ENCODE measurements around the gene TFE3. TPM values are rescaled to one million over a fixed set of nuclear protein-coding genes. Genes with fewer than 3 reads are reported as not detected.

The TFE3 gene
- polyA plus RNA-seq, 3 donors, result 12.8 to 41.2 (median 22.0) TPM

- WGBS (ENCODE audit: insufficient coverage), result no CpG with 5 or more reads among the region's 7 CpGs
- Histone ChIP-seq H4K20me1 (ENCODE audit: insufficient read depth, low read length) (peaks cover 19% of the 10 kb centered on the region), H2AFZ (ENCODE audit: insufficient read depth, low read depth, low read length, poor library complexity, severe bottlenecking) (no peak overlapping the region), H3K4me2 (replicated peaks; ENCODE audit: extremely low read depth, low read length, poor library complexity, severe bottlenecking) (peak overlapping the region; percentile 80), H3K79me2 (ENCODE audit: insufficient read depth, low read length) (peaks cover 59% of the 10 kb centered on the region), H3K27me3 (ENCODE audit: control insufficient read depth in 2 of 2, insufficient read depth in 2 of 2, low read length in 2 of 2) (no peaks in the 10 kb centered on the region), H3K9ac (ENCODE audit: insufficient read depth, low read length, poor library complexity, severe bottlenecking) (peak overlapping the region; percentile 11), H3K27ac (ENCODE audit: low read depth in 1 of 2, low read length in 2 of 2) (peak overlapping the region; percentile 51 to 88), H3K36me3 (replicated peaks in 1 of 2; ENCODE audit: control insufficient read depth in 1 of 2, insufficient read depth in 2 of 2, low read length in 2 of 2) (peaks cover 27 to 34% of the 10 kb centered on the region in 2 donors), H3K4me1 (ENCODE audit: control insufficient read depth in 1 of 2, insufficient read depth in 2 of 2, low read length in 2 of 2) (peaks cover 31 to 34% of the 10 kb centered on the region in 2 donors), H3K4me3 (replicated peaks in 1 of 3; ENCODE audit: low read depth in 2 of 3, low read length in 3 of 3) (peak overlapping the region in 1 of 3 experiments; percentile 91), H3K9me3 (replicated peaks in 1 of 2; ENCODE audit: control insufficient read depth in 1 of 2, insufficient read depth in 1 of 2, low read length in 2 of 2) (no peaks in the 10 kb centered on the region)
- peak overlapping the region; percentile 94 to 97 (median 96) for H3K27ac Mint-ChIP-seq
- H3K27me3 Mint-ChIP-seq (ENCODE audit: low read depth in 3 of 3), result peaks cover 0 to 6% (median 0%) of the 10 kb centered on the region in 3 donors
- no peak for DNase-seq
- peaks cover 26 to 38% of the 10 kb centered on the region in 2 donors for H3K36me3 Mint-ChIP-seq
- intact Hi-C loops (cut with micrococcal nuclease), result loop anchor here (5.0 to 10.0 kb wide), 4 partner anchors 38 to 146 kb away; partner anchors contain the start of genes GRIPAP1 (in 2 of the 2), OTUD5 (in 1 of the 2), PIM2 (in 1 of the 2) and PQBP1 (in 1 of the 2)
- H3K4me1 Mint-ChIP-seq, result peaks cover 44% of the 10 kb centered on the region
- no peak for TF ChIP-seq CTCF (IDR thresholded peaks at IDR 0.05)
- H3K9me3 Mint-ChIP-seq, result peaks cover 0 to 19% (median 3%) of the 10 kb centered on the region in 7 donors
- H3K4me3 Mint-ChIP-seq, result peak overlapping the region; percentile 61 to 95
Measured at GRCh38 chrX:49040376-49040955, 2.7 kb downstream of the TFE3 start.

- peak overlapping the region in 1 of 3 experiments; percentile 91 for H3K4me3 ChIP-seq (replicated peaks in 1 of 3; ENCODE audit: low read depth in 2 of 3, low read length in 3 of 3)
- peak overlapping the region; percentile 88 to 96 (median 91) for H3K27ac Mint-ChIP-seq
- peak overlapping the region; percentile 61 to 73 for H3K4me3 Mint-ChIP-seq
- H3K27me3 Mint-ChIP-seq (ENCODE audit: low read depth in 3 of 3), result peaks cover 0 to 6% (median 0%) of the 10 kb centered on the region in 3 donors
- no peak overlapping the region for H2AFZ ChIP-seq (ENCODE audit: insufficient read depth, low read depth, low read length, poor library complexity, severe bottlenecking)
- H4K20me1 ChIP-seq (ENCODE audit: insufficient read depth, low read length), result peaks cover 19% of the 10 kb centered on the region
- H3K27ac ChIP-seq (ENCODE audit: low read depth in 1 of 2, low read length in 2 of 2), result peak overlapping the region; percentile 51 to 88
- no peaks in the 10 kb centered on the region for H3K27me3 ChIP-seq (ENCODE audit: control insufficient read depth in 2 of 2, insufficient read depth in 2 of 2, low read length in 2 of 2)
- peaks cover 45% of the 10 kb centered on the region for H3K4me1 Mint-ChIP-seq
- H3K9me3 Mint-ChIP-seq, result peaks cover 0 to 16% (median 3%) of the 10 kb centered on the region in 7 donors
- WGBS (ENCODE audit: insufficient coverage), result no CpG with 5 or more reads among the region's 9 CpGs
- peak overlapping the region; percentile 11 for H3K9ac ChIP-seq (ENCODE audit: insufficient read depth, low read length, poor library complexity, severe bottlenecking)
- peaks cover 28 to 36% of the 10 kb centered on the region in 2 donors for H3K36me3 ChIP-seq (replicated peaks in 1 of 2; ENCODE audit: control insufficient read depth in 1 of 2, insufficient read depth in 2 of 2, low read length in 2 of 2)
- intact Hi-C loops (cut with micrococcal nuclease), result loop anchor here (5.0 to 10.0 kb wide), 5 partner anchors 37 to 145 kb away; partner anchors contain the start of genes GRIPAP1 (in 2 of the 2), OTUD5 (in 1 of the 2), PIM2 (in 1 of the 2) and PQBP1 (in 1 of the 2)
- H3K79me2 ChIP-seq (ENCODE audit: insufficient read depth, low read length), result peaks cover 59% of the 10 kb centered on the region
- peaks cover 32 to 34% of the 10 kb centered on the region in 2 donors for H3K4me1 ChIP-seq (ENCODE audit: control insufficient read depth in 1 of 2, insufficient read depth in 2 of 2, low read length in 2 of 2)
- H3K4me2 ChIP-seq (replicated peaks; ENCODE audit: extremely low read depth, low read length, poor library complexity, severe bottlenecking), result peak overlapping the region; percentile 80
- TF ChIP-seq CTCF (IDR thresholded peaks at IDR 0.05), result no peak
- H3K9me3 ChIP-seq (replicated peaks in 1 of 2; ENCODE audit: control insufficient read depth in 1 of 2, insufficient read depth in 1 of 2, low read length in 2 of 2), result no peaks in the 10 kb centered on the region
- peak; percentile 83 to 92 (median 88) for DNase-seq
- H3K36me3 Mint-ChIP-seq, result peaks cover 27 to 44% of the 10 kb centered on the region in 2 donors
Measured at GRCh38 chrX:49039598-49040375, 3.4 kb downstream of the TFE3 start.
